ENCODE data around the gene ARL2.

Gene ARL2

GRCh38 chr11:64987998-64988854 lies 25.7 kb upstream of the ARL2 start:
- TF ChIP-seq, protein P1, sequence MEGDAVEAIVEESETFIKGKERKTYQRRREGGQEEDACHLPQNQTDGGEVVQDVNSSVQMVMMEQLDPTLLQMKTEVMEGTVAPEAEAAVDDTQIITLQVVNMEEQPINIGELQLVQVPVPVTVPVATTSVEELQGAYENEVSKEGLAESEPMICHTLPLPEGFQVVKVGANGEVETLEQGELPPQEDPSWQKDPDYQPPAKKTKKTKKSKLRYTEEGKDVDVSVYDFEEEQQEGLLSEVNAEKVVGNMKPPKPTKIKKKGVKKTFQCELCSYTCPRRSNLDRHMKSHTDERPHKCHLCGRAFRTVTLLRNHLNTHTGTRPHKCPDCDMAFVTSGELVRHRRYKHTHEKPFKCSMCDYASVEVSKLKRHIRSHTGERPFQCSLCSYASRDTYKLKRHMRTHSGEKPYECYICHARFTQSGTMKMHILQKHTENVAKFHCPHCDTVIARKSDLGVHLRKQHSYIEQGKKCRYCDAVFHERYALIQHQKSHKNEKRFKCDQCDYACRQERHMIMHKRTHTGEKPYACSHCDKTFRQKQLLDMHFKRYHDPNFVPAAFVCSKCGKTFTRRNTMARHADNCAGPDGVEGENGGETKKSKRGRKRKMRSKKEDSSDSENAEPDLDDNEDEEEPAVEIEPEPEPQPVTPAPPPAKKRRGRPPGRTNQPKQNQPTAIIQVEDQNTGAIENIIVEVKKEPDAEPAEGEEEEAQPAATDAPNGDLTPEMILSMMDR (IDR thresholded peaks at IDR 0.05) = no peak

DNA sequence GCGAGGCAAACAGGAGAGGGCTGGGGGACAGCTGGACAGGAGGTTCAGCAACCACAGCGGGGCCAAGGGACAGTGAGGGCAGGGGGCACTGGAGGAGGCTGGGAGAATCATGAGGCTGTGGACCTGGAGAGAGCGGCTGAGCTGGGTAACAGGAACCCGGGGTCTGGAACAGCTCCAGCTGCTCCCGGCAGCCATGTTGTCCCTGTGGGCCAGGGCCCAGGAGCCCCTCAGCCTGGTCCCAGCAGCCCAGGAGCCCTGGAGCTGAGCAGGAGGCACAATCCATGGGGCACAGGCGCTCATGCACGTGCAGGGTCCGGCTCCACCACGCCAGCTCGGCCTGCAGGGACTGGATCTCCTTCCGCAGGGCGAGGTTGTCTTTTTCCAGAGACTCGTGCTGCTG lies 24.5 kb upstream of the ARL2 start:
- TF ChIP-seq, protein P1 (IDR thresholded peaks at IDR 0.05) = no peak

GRCh38 chr11:64990222-64990923 lies 23.6 kb upstream of the ARL2 start:
- TF ChIP-seq, protein P1 (IDR thresholded peaks at IDR 0.05) = no peak

GRCh38 chr11:64994318-64994717 lies 19.6 kb upstream of the ARL2 start:
- TF ChIP-seq, protein P1 (IDR thresholded peaks at IDR 0.05) = no peak

- TF ChIP-seq, protein P1 (IDR thresholded peaks at IDR 0.05) = no peak
Measured at GRCh38 chr11:64996327-64996709, 17.6 kb upstream of the ARL2 start.

GRCh38 chr11:64996710-64997380 lies 17.1 kb upstream of the ARL2 start, which contains the start of gene BATF2:
BATF2 (minus strand) TSS chr11:64996971; CDS start chr11:64996914, 57 bp downstream.
- TF ChIP-seq, protein P1 (IDR thresholded peaks at IDR 0.05) = no peak

- TF ChIP-seq, protein P1 (IDR thresholded peaks at IDR 0.05) = no peak
Measured at GRCh38 chr11:64998141-64998540, 15.8 kb upstream of the ARL2 start.
